HFFc6 (cell line): ENCODE results near the gene IL1A. TPM values are rescaled to one million over a fixed set of nuclear protein-coding genes. Genes with fewer than 3 reads are reported as not detected.

Experiments used
- DNase-seq: peaks from one replicate; pipeline ENCODE4 v3.0.0-alpha.2; 2018
- H3K27ac Mint-ChIP-seq: 2 replicates; pipeline ENCODE4 v1.8.0; 2020; ENCODE audit warnings: mild to moderate bottlenecking, mixed read lengths
- H3K27me3 Mint-ChIP-seq: 2 replicates; pipeline ENCODE4 v1.8.0; 2021; ENCODE audit warnings: mild to moderate bottlenecking, moderate library complexity, mixed read lengths; ENCODE audit not compliant: insufficient read depth
- H3K36me3 Mint-ChIP-seq: 2 replicates; pipeline ENCODE4 v1.8.0; 2021; ENCODE audit warnings: low read depth, mixed read lengths
- H3K4me1 Mint-ChIP-seq: 2 replicates; pipeline ENCODE4 v1.8.0; 2020; ENCODE audit warnings: low read depth, mixed read lengths
- H3K4me3 Mint-ChIP-seq: 2 replicates; pipeline ENCODE4 v1.8.0; 2020; ENCODE audit warnings: mild to moderate bottlenecking, moderate library complexity, mixed read lengths
- H3K9me3 Mint-ChIP-seq: 2 replicates; pipeline ENCODE4 v1.8.0; 2020; ENCODE audit warnings: mild to moderate bottlenecking, mixed read lengths
- total RNA-seq, 6 experiments: library from RNA; stranded (reverse); fragmentation: NEBNext Ultra II Directional; extraction: Animal tissue kit (Norgen Biotek cat#: 25700); gene quantifications; 2 replicates in 1 of 6; 3 replicates in 5 of 6; pipeline ENCODE4 v1.2.3, GENCODE V29; 2021
- TF ChIP-seq, protein P1 (sequence below): fragments of 200-600 bp; sonication (generic); IDR thresholded peaks from 2 replicates; pipeline ENCODE4 v1.5.0; 2021; ENCODE audit warnings: antibody characterized with exemption, mild to moderate bottlenecking

Gene IL1A
- total RNA-seq, 6 experiments from 2014 or later: 0.07 TPM; not detected in 5

DNA sequence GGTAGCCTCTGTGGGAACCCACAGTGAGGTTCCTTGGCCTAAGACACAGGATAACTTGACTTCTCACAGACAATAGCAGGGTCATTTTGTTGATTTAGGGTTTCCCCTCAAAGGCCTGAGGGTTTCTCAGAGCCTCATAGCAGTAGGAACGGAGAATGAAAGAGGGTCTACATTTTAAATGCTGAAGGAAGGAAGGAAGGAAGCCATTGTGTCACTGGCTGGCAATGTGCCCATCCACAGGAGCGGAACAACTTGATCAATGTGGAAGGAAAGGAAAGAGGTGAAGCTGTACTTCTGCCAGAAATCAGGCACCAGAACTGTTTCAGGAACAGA, 47.2 kb upstream of the IL1A start:
- Mint-ChIP-seq H3K36me3 (peaks cover 33% of the 10 kb centered on the region), H3K27ac (peak overlapping the region; percentile 7; the same call in 1 of the 2 replicates), H3K4me1 (peaks cover 33% of the 10 kb centered on the region), H3K27me3 (no peaks in the 10 kb centered on the region; the same call in 1 of the 2 replicates), H3K9me3 (no peaks in the 10 kb centered on the region), H3K4me3 (no peak overlapping the region)
- DNase-seq: no peak
- TF ChIP-seq, protein P1, sequence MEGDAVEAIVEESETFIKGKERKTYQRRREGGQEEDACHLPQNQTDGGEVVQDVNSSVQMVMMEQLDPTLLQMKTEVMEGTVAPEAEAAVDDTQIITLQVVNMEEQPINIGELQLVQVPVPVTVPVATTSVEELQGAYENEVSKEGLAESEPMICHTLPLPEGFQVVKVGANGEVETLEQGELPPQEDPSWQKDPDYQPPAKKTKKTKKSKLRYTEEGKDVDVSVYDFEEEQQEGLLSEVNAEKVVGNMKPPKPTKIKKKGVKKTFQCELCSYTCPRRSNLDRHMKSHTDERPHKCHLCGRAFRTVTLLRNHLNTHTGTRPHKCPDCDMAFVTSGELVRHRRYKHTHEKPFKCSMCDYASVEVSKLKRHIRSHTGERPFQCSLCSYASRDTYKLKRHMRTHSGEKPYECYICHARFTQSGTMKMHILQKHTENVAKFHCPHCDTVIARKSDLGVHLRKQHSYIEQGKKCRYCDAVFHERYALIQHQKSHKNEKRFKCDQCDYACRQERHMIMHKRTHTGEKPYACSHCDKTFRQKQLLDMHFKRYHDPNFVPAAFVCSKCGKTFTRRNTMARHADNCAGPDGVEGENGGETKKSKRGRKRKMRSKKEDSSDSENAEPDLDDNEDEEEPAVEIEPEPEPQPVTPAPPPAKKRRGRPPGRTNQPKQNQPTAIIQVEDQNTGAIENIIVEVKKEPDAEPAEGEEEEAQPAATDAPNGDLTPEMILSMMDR: no peak

DNA sequence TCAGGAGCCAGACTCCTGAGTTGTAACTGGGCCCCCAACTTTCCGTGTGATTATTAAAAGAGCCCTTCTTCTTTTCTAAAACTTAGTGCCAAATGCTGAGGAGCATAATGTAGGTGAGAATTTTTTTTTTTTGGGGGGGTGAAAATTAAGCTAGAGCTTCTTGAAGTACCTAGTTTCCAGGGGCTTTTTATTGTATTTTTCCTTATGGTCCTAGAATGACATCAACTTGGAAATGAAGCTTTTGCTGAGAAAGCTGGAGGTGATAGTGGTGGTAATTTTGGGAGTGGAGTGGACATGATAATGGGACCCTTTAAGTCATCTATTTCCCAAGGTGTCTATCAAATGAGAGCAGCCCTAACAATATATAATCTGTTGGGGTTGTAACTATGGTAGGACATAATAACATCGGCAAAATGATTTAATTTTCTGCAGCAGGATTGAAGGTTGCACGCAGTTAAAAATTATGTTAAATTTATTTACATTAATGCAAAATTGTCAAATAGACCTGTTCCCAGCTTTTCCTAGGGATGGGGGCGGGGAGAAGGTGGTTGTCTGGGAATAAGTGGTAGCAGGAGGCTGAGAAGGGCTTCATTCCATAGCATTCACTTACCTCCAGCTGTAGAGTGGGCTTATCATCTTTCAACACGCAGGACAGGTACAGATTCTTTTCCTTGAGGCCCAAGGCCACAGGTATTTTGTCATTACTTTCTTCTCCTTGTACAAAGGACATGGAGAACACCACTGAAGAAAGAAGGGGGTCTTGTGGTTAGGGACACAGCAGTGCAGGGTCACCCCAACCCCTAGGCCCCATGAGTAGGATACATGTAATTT, 46.6 kb upstream of the IL1A start:
- H3K9me3 Mint-ChIP-seq: no peaks in the 10 kb centered on the region
- no peak for DNase-seq
- TF ChIP-seq, protein P1: no peak
- no peak overlapping the region for H3K4me3 Mint-ChIP-seq
- H3K36me3 Mint-ChIP-seq: peaks cover 33% of the 10 kb centered on the region
- H3K27ac Mint-ChIP-seq: no peak overlapping the region
- no peaks in the 10 kb centered on the region; the same call in 1 of the 2 replicates for H3K27me3 Mint-ChIP-seq
- peaks cover 29% of the 10 kb centered on the region for H3K4me1 Mint-ChIP-seq

DNA sequence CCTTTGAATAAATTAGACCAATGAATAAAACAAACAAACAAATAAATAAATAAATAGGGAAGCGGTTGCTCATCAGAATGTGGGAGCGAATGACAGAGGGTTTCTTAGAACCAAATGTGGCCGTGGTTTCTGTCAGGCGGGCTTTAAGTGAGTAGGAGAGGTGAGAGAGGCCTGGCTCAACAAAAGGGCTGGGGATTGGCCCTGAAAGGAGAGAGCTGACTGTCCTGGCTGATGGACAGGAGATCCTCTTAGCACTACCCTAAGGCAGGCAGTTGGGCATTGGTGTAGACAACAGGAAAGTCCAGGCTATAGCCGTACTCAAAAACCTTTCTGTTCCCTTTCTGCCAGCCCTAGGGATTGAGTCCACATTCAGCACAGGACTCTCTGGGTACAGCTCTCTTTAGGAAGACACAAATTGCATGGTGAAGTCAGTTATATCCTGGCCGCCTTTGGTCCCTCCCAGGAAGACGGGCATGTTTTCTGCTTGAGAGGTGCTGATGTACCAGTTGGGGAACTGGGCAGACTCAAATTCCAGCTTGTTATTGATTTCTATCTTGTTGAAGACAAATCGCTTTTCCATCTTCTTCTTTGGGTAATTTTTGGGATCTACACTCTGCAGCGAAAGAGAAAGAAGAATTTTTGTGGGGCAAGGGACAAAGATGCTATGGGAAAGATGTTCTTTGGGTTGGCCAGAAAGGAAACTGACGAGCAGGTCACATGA, 45.8 kb upstream of the IL1A start:
- DNase-seq: no peak
- Mint-ChIP-seq H3K4me3 (no peak overlapping the region), H3K4me1 (peaks cover 29% of the 10 kb centered on the region), H3K36me3 (peaks cover 28% of the 10 kb centered on the region), H3K27ac (no peak overlapping the region), H3K27me3 (no peaks in the 10 kb centered on the region; the same call in 1 of the 2 replicates), H3K9me3 (no peaks in the 10 kb centered on the region)
- TF ChIP-seq, protein P1: no peak

DNA sequence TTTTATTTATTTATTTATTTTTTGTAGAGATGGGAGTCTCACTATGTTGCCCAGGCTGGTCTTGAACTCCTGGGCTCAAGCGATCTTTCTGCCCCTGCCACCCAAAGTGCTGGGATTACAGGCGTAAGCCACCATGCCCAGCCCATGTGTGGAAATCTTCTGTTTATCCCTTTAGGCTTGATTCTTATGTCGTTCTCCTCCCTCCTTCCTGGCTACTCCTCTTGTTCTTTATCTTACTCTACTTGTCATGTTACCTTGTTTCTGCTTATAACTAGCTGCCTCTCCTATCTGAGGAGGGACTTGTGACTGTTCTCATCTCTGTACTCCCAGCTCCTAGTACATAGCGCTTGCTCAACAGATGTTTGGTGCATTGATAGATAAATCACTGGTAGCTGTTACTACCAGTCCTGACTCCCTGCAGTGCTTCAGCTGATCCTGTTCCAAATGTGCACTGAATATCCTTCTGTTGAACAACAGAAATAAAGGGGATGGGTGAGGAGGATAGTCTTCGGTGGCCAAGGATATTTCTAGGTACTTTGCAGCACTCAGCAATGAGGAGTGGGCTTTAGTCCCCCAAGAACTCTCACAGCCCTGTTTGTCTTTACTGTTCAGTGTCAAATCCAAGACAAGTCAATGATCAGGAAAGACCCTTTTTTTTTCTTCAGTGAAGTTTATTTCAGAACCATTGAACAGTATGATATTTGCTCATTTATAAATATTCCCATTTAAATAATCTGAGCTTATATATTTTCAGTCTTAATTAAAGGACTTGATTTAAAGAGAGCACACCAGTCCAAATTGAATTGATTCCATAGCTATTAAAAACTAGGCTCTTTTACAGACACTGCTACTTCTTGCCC, 45.0 kb upstream of the IL1A start:
- H3K27ac Mint-ChIP-seq: no peak overlapping the region
- H3K27me3 Mint-ChIP-seq: no peaks in the 10 kb centered on the region; the same call in none of the 2 replicates
- peaks cover 29% of the 10 kb centered on the region for H3K4me1 Mint-ChIP-seq
- no peak overlapping the region for H3K4me3 Mint-ChIP-seq
- peaks cover 28% of the 10 kb centered on the region for H3K36me3 Mint-ChIP-seq
- no peaks in the 10 kb centered on the region for H3K9me3 Mint-ChIP-seq
- TF ChIP-seq, protein P1: no peak
- DNase-seq: no peak

DNA sequence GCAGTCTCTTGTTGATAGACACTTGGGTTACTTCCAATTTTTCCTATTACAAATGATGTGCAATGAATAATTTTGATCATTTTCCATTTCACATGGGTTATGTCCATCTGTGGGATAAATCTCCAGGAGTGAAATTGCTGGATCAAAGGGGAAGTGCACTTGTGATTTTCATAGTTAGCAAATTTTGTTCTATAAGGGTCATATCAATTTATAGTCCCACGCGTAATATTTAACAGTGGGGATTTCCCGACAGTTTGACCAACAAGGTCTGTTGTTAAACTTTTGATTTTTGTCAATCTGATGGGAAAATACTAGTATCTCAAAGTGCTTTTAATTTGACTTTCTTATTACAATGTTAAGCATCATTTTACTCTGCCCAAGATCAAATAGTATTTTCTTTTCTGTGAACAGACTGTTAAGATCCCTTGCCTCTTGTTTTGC, 44.0 kb upstream of the IL1A start:
- TF ChIP-seq, protein P1: no peak
- Mint-ChIP-seq H3K4me1 (peaks cover 28% of the 10 kb centered on the region), H3K9me3 (no peaks in the 10 kb centered on the region), H3K4me3 (no peak overlapping the region), H3K36me3 (peaks cover 29% of the 10 kb centered on the region), H3K27me3 (no peaks in the 10 kb centered on the region; the same call in 1 of the 2 replicates), H3K27ac (no peak overlapping the region)
- DNase-seq: no peak
